Activated CD4-positive, alpha-beta T cell treated with anti-CD3 and anti-CD28 coated beads for 48 hours (primary cell): ENCODE measurements around the gene AMPD1.
A peak's percentile ranks its signal among the peaks of the same experiment; 100 is the strongest.

ENCODE experiments used
- DNase-seq: peaks from one replicate; pipeline ENCODE4 v3.0.0-alpha.2; 2020

The AMPD1 gene

GRCh38 chr1:114695430-114696058, at the start of gene AMPD1:
TSS of gene AMPD1 (minus strand) at chr1:114695546. CDS start at chr1:114695471, 75 bp downstream.
- DNase-seq, result no peak

- no peak for DNase-seq
These were observed 46.8 kb upstream of the AMPD1 start for GRCh38 chr1:114741963-114742746.

GRCh38 chr1:114740331-114740730, 45.0 kb upstream of the AMPD1 start:
- DNase-seq, result no peak

- no peak for DNase-seq
These were observed 42.0 kb upstream of the AMPD1 start for GRCh38 chr1:114737314-114737849.

- DNase-seq, result no peak
These were observed 40.1 kb upstream of the AMPD1 start for GRCh38 chr1:114735479-114735878.

GRCh38 chr1:114729782-114730181, 34.4 kb upstream of the AMPD1 start:
- no peak for DNase-seq

GRCh38 chr1:114728553-114728952, 33.2 kb upstream of the AMPD1 start:
- no peak for DNase-seq

GRCh38 chr1:114725230-114725629, 29.9 kb upstream of the AMPD1 start:
- DNase-seq, result no peak

- DNase-seq, result no peak
These were observed 28.6 kb upstream of the AMPD1 start for GRCh38 chr1:114723915-114724314.

GRCh38 chr1:114723457-114723856, 28.1 kb upstream of the AMPD1 start:
- no peak for DNase-seq

GRCh38 chr1:114720492-114720891, 25.1 kb upstream of the AMPD1 start:
- DNase-seq, result no peak

- no peak for DNase-seq
These were observed 24.1 kb upstream of the AMPD1 start for GRCh38 chr1:114719424-114719787.

- peak; percentile 51 for DNase-seq
These were observed 23.5 kb upstream of the AMPD1 start for GRCh38 chr1:114718661-114719423.

- DNase-seq, result peak; percentile 96
These were observed 21.2 kb upstream of the AMPD1 start, which contains the start of gene NRAS for GRCh38 chr1:114716304-114717170. TSS of gene NRAS (minus strand) at chr1:114716771. CDS start at chr1:114716160, 611 bp downstream.

GRCh38 chr1:114715952-114716303, 20.6 kb upstream of the AMPD1 start:
- no peak for DNase-seq

- no peak for DNase-seq
These were observed 17.6 kb upstream of the AMPD1 start for GRCh38 chr1:114712977-114713376.

- no peak for DNase-seq
These were observed 15.0 kb upstream of the AMPD1 start for GRCh38 chr1:114710360-114710759.

- no peak for DNase-seq
These were observed 12.3 kb upstream of the AMPD1 start for GRCh38 chr1:114707604-114708003.

GRCh38 chr1:114703242-114703641, 7.9 kb upstream of the AMPD1 start:
- DNase-seq, result no peak

GRCh38 chr1:114702737-114703136, 7.4 kb upstream of the AMPD1 start:
- DNase-seq, result no peak

GRCh38 chr1:114701931-114702330, 6.6 kb upstream of the AMPD1 start:
- DNase-seq, result no peak

- no peak for DNase-seq
These were observed 4.8 kb upstream of the AMPD1 start for GRCh38 chr1:114700036-114700600.
